Stimulated activated CD4-positive, alpha-beta T cell treated with anti-CD3 and anti-CD28 coated beads, TNF-alpha, amount 100 ng/mL, for 4 hours (primary cell): ENCODE data around the gene MTERF2.

Experiments
- DNase-seq, 3 experiments: peaks; one replicate each; pipeline ENCODE4 v3.0.0-alpha.2; 2020; ENCODE audit warnings: low read depth in 3 of 3

The MTERF2 gene

DNA sequence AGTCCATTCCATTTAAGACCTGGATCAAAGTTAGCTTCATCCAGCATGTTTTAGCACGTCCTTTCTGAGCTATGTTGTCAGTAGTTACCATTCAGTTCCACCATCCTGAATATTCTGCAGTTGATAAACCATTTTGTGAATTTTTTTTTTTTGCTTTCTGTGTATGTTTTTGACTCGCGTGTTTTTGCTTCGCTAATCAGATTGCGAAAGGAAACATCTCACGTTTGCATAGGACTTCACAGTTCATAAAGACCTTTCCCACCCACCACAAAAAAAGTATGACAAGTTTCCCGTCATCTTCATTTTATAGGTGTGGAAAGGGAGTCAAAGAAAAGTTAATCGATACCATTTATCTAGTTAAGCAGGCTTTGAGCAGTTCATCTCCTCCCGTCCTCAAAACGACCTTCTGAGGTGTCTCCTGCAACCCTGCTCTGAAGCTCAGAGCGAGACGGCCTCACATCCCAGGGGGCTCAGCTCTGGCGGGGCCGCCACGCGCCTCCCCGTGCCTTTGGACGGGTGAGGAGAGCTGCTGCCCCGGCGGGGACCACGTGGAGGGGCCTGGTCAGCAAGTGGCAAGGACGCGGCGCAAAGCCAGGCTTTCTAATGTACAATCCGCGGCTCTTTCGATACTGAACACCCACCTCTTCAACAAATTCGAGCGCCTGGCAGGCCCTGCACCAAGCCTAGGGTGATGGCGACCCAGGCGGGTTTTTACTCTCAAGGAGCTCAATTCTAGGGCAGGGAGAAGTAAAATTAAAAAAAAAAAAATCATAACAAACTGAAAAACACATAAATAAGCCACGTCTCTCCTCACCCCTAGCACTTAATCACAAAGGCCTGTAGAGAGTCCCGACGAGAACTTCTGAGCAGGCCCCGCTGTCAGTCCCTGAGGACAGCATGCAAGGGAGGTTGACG is 32.2 kb downstream of the MTERF2 start:
- peak in 2 of 3 experiments; percentile 3 to 8 for DNase-seq

DNA sequence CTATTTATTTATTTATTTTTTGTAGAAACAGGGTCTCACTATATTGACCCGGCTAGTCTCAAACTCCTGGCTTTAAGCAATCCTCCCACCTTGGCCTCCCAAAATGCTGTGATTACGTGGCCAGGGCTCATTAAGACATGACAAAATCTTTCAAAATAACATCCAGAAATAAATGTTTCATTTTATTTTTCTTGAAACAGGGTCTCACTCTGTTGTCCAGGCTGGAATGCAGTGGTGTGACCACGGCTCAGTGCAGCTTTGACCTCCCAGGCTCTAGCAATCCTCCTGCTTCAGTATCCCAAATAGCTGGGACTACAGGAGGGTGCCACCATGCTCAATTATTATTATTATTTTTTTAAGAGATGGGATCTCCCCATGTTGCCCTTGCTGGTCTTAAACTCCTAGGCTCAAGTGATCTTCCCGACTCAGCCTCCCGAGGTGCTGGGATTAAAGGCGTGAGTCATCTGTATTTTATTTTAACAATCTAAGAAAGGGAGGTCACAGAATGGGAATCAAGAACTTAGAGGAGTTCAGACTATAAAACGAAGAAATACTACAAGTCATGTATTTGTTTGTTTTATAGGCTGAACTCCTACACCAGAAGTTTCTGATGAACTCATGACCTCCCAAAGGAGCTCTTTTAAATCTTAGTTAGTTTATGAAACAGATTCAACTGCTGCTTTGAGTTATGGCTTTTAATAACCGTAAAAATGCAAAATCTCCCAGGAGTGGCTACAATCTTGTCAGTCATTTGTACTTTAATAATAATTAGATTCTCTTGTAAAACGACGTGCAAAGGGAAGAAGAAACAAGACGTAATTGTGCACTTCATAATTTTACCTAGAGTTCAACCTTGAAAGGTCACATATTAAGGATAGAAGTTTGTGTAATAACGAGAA is 33.3 kb downstream of the MTERF2 start:
- no peak for DNase-seq

DNA sequence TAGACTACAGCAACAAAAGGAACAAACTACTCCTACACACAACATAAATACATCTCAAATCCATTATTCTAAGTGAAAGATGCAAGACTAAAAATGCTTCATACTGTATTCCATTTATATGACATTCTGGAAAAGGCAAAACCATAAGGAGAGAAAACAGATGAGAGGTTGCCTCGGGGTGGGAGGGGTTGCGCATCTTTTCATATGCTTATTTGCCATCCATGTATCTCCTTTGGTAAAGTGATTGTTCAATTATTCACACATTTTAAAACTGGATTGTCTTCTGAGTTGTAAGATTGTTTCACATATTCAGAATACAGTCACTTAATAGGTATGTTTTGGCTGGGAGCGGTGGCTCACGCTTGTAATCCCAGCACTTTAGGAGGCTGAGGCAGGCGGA is 36.4 kb downstream of the MTERF2 start:
- no peak for DNase-seq

DNA sequence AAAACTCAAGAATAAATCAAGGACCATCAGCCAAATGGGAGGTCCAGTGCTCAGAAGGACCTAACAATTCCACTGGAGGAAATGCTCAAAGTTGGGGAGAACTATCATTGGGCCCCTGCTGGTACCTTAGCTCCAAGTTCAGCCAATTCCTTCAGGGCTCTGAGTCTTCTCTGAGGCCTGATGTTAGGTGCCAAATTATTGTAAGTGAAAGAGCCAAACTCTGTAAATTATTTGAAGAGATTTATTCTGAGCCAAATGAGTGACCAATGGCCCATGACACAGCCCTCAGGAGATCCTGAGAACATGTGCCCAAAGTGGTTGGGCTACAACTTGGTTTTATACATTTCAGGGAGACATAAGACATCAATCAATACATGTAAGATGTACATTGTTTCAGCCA is 39.5 kb downstream of the MTERF2 start:
- no peak for DNase-seq

DNA sequence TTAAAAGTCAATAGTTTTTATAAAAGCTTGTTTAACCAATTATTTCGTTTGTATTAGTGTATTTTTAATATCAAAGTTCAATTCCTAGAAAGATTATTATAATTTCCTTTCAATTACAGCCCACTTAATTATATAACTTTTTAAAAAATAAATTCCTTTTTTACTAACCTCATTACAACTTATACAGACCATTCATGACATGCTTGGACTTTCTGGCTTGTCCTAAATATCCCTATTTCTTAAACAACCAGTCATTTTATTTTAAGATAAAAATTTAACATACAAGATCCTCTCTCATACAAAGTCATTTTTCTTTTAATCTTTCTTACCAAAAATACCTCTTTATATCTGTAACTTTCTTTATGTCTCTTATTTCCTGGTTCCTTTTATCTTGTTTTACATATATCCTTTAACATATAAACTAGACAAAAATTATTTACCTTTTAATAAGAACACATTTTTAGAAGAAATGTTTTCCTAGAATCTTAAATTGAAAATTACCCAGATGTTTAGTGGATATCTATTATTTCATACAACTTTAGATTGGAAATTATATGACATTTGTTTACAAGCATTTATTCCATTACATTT is 41.6 kb downstream of the MTERF2 start:
- DNase-seq = no peak

DNA sequence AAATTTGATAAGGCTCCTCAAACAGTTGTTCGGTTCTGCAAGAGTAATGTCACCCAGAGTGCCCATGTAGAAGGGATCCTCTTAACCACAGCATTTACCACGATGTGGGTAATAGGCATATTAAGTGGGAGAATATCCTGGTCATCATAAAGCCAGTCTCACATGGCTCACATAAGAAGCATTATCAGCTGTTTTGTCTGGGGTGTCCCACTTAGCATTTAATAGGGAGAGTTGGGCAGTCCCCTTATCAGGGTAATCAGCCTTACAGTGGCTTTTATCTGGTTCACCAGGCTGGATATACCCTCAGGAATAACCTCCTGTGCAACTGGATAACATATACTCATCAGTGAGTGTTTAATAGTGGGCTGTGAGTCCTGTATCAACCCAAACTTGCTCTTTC is 44.2 kb downstream of the MTERF2 start:
- DNase-seq = no peak

DNA sequence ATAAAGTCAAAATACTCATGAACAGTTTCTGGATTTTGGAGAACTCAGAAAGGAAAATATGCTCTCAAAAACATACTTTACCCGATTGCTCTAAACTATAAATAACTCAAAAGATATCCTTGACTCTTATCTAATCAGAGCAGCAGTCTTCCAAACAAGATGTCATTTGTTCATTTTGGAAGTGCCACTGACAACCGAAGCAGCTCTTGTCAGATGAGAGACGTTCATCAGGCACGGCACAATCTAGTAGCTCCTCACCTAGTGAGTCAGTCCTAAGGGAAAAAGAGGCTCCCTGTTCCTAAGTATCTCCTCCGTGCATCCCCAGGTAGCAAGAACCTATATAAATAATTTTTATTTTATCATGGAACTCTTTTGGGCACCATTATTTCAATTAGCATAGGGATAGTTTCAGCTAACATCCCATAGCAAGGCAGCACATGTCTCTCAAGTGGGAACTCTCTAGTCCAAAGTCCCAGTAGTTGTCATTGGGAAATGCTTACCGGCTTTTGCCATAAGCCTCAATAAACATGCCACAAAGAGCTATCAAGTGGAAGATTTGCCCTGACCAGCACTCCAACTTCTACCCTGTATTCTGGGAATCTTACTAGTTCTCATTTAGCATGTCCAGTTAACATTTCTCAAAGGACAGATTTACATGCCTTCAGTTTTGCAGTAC is 45.3 kb downstream of the MTERF2 start:
- no peak for DNase-seq

DNA sequence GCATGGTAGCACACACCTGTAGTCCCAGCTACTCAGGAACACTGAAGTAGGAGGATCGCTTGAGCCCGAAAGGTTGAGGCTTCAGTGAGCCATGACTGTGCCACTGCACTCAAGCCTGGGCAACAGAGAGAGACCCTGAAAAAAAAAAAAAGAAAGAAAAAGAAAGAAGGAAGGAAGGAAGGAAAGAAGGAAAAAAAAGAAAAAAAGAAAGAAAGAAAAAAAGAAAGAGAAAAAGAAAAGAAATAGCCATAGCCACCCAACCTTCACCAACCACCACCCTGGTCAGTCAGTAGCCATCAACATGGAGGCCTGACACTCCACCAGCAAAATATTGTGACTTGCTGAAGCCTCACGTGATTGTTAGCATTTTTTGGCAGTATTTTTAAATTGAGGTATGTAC is 52.7 kb downstream of the MTERF2 start:
- no peak for DNase-seq
